PC-3 (cell line): ENCODE data around the gene NACC2.

ENCODE experiments used
- CTCF ChIP-seq: fragments of 300-600 bp; sonication (generic); conservative IDR thresholded peaks from 2 replicates; pipeline ENCODE4 v1.5.1; 2017; ENCODE audit warnings: antibody characterized with exemption, low read depth, mild to moderate bottlenecking, low read length
- EZH2 ChIP-seq: fragments of 300-600 bp; sonication (generic); IDR thresholded peaks from one replicate; pipeline ENCODE4 v1.6.1; 2017; ENCODE audit warnings: antibody characterized with exemption, mild to moderate bottlenecking, low read length; ENCODE audit not compliant: unreplicated experiment
- EZH2phosphoT487 ChIP-seq: fragments of 300-600 bp; sonication (generic); IDR thresholded peaks from 2 replicates; pipeline ENCODE4 v1.6.1; 2018; ENCODE audit warnings: mild to moderate bottlenecking, antibody characterized with exemption, low read length, borderline replicate concordance

GRCh38 chr9:136081826-136082495, 13.1 kb downstream of the NACC2 start:
- no peak for TF ChIP-seq CTCF
- TF ChIP-seq EZH2 = no peak
- TF ChIP-seq EZH2phosphoT487 = no peak
